GM08714 (cell line): Measurements from ENCODE around the gene GCLM.
"Not testable (repeated sequence)": the region's sequence is repeated elsewhere in the genome, so short reads cannot be mapped to it uniquely, and the experiment has no call there.

ENCODE experiments used
- H3K4me3 ChIP-seq: fragments of 200-500 bp; sonication (Bioruptor generic); 2 replicates; pipeline ENCODE4 v1.5.1; 2014; ENCODE audit warnings: mild to moderate bottlenecking, low read length, inconsistent platforms
- ZNF274 ChIP-seq: IDR thresholded peaks from 2 replicates; pipeline ENCODE4 v1.6.1; 2012; ENCODE audit warnings: mild to moderate bottlenecking, low read depth, low read length

Gene GCLM

GRCh38 chr1:93874025-93874651, 35.1 kb downstream of the GCLM start:
- no peak overlapping the region for H3K4me3 ChIP-seq
- TF ChIP-seq ZNF274: no peak

- no peak for TF ChIP-seq ZNF274
- no peak overlapping the region for H3K4me3 ChIP-seq
Measured at GRCh38 chr1:93871366-93871765, 37.9 kb downstream of the GCLM start.

- no peak overlapping the region for H3K4me3 ChIP-seq
- TF ChIP-seq ZNF274: no peak
Measured at GRCh38 chr1:93869653-93870052, 39.6 kb downstream of the GCLM start.

- not testable (repeated sequence) for H3K4me3 ChIP-seq
Measured at GRCh38 chr1:93868492-93868891, 40.7 kb downstream of the GCLM start.

- H3K4me3 ChIP-seq: no peak overlapping the region
- TF ChIP-seq ZNF274: no peak
Measured at GRCh38 chr1:93865253-93865652, 44.0 kb downstream of the GCLM start.

- no peak overlapping the region for H3K4me3 ChIP-seq
Measured at GRCh38 chr1:93864175-93864574, 45.1 kb downstream of the GCLM start.

GRCh38 chr1:93857653-93858052, 51.6 kb downstream of the GCLM start:
- not testable (repeated sequence) for H3K4me3 ChIP-seq

More at GRCh38 chr1:93864175-93864574, 45.1 kb downstream of the GCLM start:
- no peak for TF ChIP-seq ZNF274

GRCh38 chr1:93855983-93856382, 53.2 kb downstream of the GCLM start:
- not testable (repeated sequence) for H3K4me3 ChIP-seq

- no peak for TF ChIP-seq ZNF274
- H3K4me3 ChIP-seq: no peak overlapping the region
Measured at GRCh38 chr1:93853940-93854339, 55.3 kb downstream of the GCLM start.

- no peak for TF ChIP-seq ZNF274
- no peak overlapping the region for H3K4me3 ChIP-seq
Measured at GRCh38 chr1:93851878-93852277, 57.4 kb downstream of the GCLM start.

GRCh38 chr1:93851327-93851712, 57.9 kb downstream of the GCLM start:
- no peak overlapping the region for H3K4me3 ChIP-seq
- TF ChIP-seq ZNF274: no peak

- not testable (repeated sequence) for H3K4me3 ChIP-seq
Measured at GRCh38 chr1:93850687-93851326, 58.4 kb downstream of the GCLM start.

GRCh38 chr1:93848350-93848883, 60.8 kb downstream of the GCLM start:
- peak overlapping the region; percentile 84 for H3K4me3 ChIP-seq
- TF ChIP-seq ZNF274: no peak

- no peak for TF ChIP-seq ZNF274
- peak overlapping the region; percentile 84 for H3K4me3 ChIP-seq
Measured at GRCh38 chr1:93847811-93848288, 61.4 kb downstream of the GCLM start.

GRCh38 chr1:93846992-93847810, 62.0 kb downstream of the GCLM start:
- no peak for TF ChIP-seq ZNF274
- H3K4me3 ChIP-seq: peak overlapping the region; percentile 84
